Measurements from ENCODE around the gene TTC12. TPM values are rescaled to one million over a fixed set of nuclear protein-coding genes. Genes with fewer than 3 reads are reported as not detected.

TTC12 gene
- polyA plus RNA-seq, 1 donor (not counting 4 experiments of a cell fraction or from before 2014, with no cell fraction given): 27.3 TPM

GRCh38 chr11:113397212-113397611 lies 82.8 kb downstream of the TTC12 start:
- H3K36me3 ChIP-seq (ENCODE audit: control insufficient read depth in 2 of 2, extremely low read depth in 1 of 2, insufficient read depth in 2 of 2, low read length in 2 of 2): no peaks in the 10 kb centered on the region
- no peaks in the 10 kb centered on the region for H3K27me3 ChIP-seq (ENCODE audit: control insufficient read depth, extremely low read depth, insufficient read depth, low read length)
- H3K9me1 ChIP-seq (ENCODE audit: control insufficient read depth, extremely low read depth, insufficient read depth, low read length): no peaks in the 10 kb centered on the region
- H3K9ac ChIP-seq (ENCODE audit: control insufficient read depth, extremely low read depth, insufficient read depth, low read length): no peak overlapping the region
- H3K27ac ChIP-seq (ENCODE audit: control insufficient read depth, insufficient read depth, low read length): no peak overlapping the region
- no peak overlapping the region for H2AFZ ChIP-seq (ENCODE audit: control insufficient read depth, low read length)
- TF ChIP-seq EZH2 (IDR thresholded peaks at IDR 0.05; ENCODE audit: low read length): no peak
- TF ChIP-seq CTCF (optimal IDR thresholded peaks at IDR 0.05 in 1 of 3, IDR thresholded peaks at IDR 0.05 in 1 of 3, conservative IDR thresholded peaks at IDR 0.05 in 1 of 3; ENCODE audit: extremely low read depth in 1 of 3, insufficient read depth in 2 of 3, low read length in 3 of 3): no peak
- DNase-seq (ENCODE audit: low read depth, low spot score) (no peak), FAIRE-seq (no peak)
- no peaks in the 10 kb centered on the region for H3K79me2 ChIP-seq (ENCODE audit: control insufficient read depth, insufficient read depth, low read length)
- H3K4me2 ChIP-seq (ENCODE audit: control insufficient read depth, extremely low read depth, insufficient read depth, low read depth, low read length): no peak overlapping the region
- H3K9me3 ChIP-seq (ENCODE audit: control insufficient read depth, low read depth, low read length): no peaks in the 10 kb centered on the region
- H3K4me3 ChIP-seq (ENCODE audit: control insufficient read depth in 2 of 3, extremely low read depth in 1 of 3, insufficient read depth in 2 of 3, low read depth in 1 of 3, low read length in 3 of 3): no peak overlapping the region
- no peaks in the 10 kb centered on the region for H4K20me1 ChIP-seq (ENCODE audit: control insufficient read depth, extremely low read depth, insufficient read depth, low read length)
- H3K4me1 ChIP-seq (ENCODE audit: control insufficient read depth, extremely low read depth, insufficient read depth, low read length): peaks cover 6% of the 10 kb centered on the region
- dilution Hi-C loops (cut with MboI; ENCODE audit: extremely low pct_ligation_motif_present, low sequenced_read_pairs): no loop called here

DNA sequence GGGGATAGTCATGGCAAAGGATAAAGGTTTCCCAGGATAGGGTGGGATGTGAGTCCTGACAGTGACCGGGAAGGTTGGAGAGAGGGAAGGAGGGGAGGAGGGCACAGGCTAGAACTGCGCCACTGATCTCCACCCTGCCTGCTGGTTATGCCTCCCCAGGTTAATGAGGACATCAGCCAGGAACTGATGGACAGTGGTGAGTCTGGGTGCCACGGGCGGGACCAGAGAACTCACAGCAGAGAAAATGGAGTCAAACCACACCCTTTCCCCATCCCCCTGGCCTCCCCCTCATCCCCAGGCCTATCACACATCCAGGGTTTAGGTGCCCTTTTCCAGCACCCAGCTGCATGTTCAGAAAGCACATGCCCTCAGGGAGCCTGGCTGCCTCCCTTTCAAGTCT lies 83.4 kb downstream of the TTC12 start:
- no peak for TF ChIP-seq EZH2 (IDR thresholded peaks at IDR 0.05; ENCODE audit: low read length)
- no peak for TF ChIP-seq CTCF (optimal IDR thresholded peaks at IDR 0.05 in 1 of 3, IDR thresholded peaks at IDR 0.05 in 1 of 3, conservative IDR thresholded peaks at IDR 0.05 in 1 of 3; ENCODE audit: extremely low read depth in 1 of 3, insufficient read depth in 2 of 3, low read length in 3 of 3)
- no peaks in the 10 kb centered on the region for H3K36me3 ChIP-seq (ENCODE audit: control insufficient read depth in 2 of 2, extremely low read depth in 1 of 2, insufficient read depth in 2 of 2, low read length in 2 of 2)
- DNase-seq (ENCODE audit: low read depth, low spot score) (no peak), FAIRE-seq (no peak)
- H3K79me2 ChIP-seq (ENCODE audit: control insufficient read depth, insufficient read depth, low read length): no peaks in the 10 kb centered on the region
- dilution Hi-C loops (cut with MboI; ENCODE audit: extremely low pct_ligation_motif_present, low sequenced_read_pairs): no loop called here
- no peaks in the 10 kb centered on the region for H4K20me1 ChIP-seq (ENCODE audit: control insufficient read depth, extremely low read depth, insufficient read depth, low read length)
- no peak overlapping the region for H3K4me2 ChIP-seq (ENCODE audit: control insufficient read depth, extremely low read depth, insufficient read depth, low read depth, low read length)
- H3K27me3 ChIP-seq (ENCODE audit: control insufficient read depth, extremely low read depth, insufficient read depth, low read length): no peaks in the 10 kb centered on the region
- no peak overlapping the region for H3K9ac ChIP-seq (ENCODE audit: control insufficient read depth, extremely low read depth, insufficient read depth, low read length)
- H3K4me3 ChIP-seq (ENCODE audit: control insufficient read depth in 2 of 3, extremely low read depth in 1 of 3, insufficient read depth in 2 of 3, low read depth in 1 of 3, low read length in 3 of 3): no peak overlapping the region
- H3K9me3 ChIP-seq (ENCODE audit: control insufficient read depth, low read depth, low read length): no peaks in the 10 kb centered on the region
- peaks cover 6% of the 10 kb centered on the region for H3K4me1 ChIP-seq (ENCODE audit: control insufficient read depth, extremely low read depth, insufficient read depth, low read length)
- H3K27ac ChIP-seq (ENCODE audit: control insufficient read depth, insufficient read depth, low read length): no peak overlapping the region
- no peak overlapping the region for H2AFZ ChIP-seq (ENCODE audit: control insufficient read depth, low read length)
- no peaks in the 10 kb centered on the region for H3K9me1 ChIP-seq (ENCODE audit: control insufficient read depth, extremely low read depth, insufficient read depth, low read length)

Data from keratinocyte (primary cell).